Stimulated activated CD4-positive, alpha-beta T cell treated with anti-CD3 and anti-CD28 coated beads, Interleukin-12 subunit alpha, Interleukin-12 subunit beta, amount 100 ng/mL, for 24 hours (primary cell): ENCODE results near the gene FIS1.
"Not testable (repeated sequence)": the region's sequence is repeated elsewhere in the genome, so short reads cannot be mapped to it uniquely, and the experiment has no call there.

Source experiments
- DNase-seq, 2 experiments: peaks; one replicate each; pipeline ENCODE4 v3.0.0-alpha.2; 2020; ENCODE audit warnings: low read depth in 2 of 2

Gene FIS1

DNA sequence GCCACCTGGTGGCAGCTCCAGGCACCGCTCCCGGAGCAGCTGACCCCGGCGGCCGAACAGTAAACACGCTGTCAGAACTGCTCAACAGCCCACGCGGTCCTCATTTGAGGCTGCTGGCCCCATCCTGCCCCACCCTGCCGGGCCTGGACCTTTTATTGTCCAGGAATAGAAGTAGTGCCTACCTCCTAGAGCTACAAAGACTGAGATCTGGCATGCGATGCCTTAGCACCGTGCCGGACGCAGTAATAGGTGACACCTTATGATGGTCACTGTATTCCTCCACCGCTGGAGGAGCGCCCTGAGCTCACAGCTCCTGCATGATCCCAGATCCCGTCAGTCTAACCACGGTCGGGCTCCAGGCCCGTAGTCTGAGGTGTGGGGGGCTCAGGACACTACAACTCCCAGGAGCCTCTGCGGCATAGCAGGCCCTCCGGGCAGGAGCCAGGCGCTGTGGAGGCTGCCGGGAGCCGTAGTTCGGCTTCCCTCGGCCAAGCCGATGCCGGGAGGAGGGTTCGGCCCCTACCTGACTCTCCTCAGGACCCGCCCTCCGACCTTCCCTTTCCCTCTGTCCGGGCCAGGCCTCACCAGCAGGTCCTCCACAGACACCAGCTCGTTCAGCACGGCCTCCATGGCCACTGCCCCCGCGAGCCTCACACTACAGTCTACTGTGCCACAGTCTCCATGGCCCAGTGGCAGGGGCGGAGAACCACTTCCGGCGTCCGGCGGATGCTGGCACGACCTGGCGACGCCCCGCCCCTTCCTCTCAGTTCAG, at the start of gene FIS1:
TSS of gene FIS1 (minus strand) at position 707 of the 772 bp plus-strand sequence. CDS start at position 630, 77 bp downstream.
- DNase-seq, result peak; percentile 90 to 92

DNA sequence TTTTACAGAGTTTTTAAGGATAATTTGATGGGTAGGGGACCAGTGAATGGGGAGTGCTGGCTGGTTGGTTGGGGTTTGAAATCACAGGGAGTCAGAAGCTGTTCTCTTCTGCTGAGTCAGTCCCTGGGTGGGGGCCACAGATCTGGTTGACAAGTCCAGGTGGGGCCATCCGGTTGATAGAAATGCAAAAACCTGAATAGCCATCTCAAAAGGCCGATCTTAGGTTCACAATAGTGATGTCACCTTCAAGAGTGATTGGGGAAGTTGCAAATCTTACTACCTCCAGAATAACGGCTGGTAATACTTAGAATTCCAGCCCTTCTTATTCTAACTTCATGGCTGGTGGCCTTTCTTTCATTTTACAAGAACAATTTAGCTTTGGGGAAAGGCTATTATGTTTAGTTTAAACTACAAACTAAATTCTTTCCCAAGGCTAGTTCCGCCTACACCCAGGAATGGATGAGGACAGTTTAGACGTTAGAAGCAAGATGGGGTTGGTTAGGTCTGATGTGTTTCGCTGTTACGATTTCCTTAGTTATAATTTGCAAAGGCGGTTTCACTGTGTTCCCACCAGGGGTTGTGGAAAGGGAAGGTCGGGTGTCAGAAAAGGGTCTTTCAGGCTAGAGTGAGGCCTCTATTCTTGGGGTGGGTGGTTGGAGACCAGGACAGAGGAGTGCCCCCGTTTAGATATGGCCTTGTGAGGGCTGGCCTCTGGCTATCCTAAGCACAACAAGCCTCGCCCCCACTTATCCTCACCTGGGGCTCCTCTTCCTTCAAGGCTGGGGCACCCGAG, 49.4 kb upstream of the FIS1 start:
- no peak for DNase-seq

- DNase-seq, result not testable (repeated sequence)
Observed at GRCh38 chr7:101293069-101294021, 48.5 kb upstream of the FIS1 start.

DNA sequence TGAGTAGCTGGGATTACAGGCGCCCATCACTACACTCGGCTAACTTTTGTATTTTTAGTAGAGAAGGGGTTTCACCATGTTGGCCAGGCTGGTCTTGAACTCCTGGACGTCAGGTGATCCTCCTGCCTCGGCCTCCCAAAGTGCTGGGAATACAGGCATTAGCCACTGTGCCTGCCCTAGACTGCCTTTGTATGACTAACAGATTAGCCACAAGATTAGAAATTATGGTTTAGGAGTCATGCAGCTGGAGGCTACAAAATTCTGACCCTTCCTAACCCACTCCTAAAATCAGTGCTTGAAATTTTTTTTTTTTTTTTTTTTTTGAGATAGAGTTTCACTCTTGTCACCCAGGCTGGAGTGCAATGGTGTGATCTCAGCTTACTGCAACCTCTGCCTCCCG, 47.7 kb upstream of the FIS1 start:
- DNase-seq, result not testable (repeated sequence)

- DNase-seq, result peak; percentile 18 to 60
Observed at GRCh38 chr7:101290186-101291037, 45.5 kb upstream of the FIS1 start.

GRCh38 chr7:101289687-101290086, 44.8 kb upstream of the FIS1 start:
- not testable (repeated sequence) for DNase-seq

- DNase-seq, result no peak
Observed at GRCh38 chr7:101288439-101288838, 43.6 kb upstream of the FIS1 start.

DNA sequence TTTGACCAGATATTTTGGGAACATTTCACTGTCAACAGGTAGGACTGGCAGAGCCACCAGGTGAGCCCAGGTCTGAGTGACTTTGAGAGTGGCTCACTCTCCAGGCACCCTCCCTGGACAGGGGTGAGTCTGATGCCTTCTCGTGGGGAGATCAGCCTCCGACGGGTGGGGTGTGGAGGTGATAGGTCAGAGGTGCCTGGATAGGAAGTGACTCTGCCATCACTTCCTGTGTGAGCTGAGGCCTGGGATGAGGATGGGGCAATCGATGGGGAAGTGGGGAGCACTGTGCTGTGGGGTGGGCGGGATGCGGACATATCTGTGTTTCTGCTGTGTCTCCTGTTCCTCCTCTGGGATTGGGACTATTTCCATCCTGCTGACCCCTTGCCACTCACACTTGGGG, 42.2 kb upstream of the FIS1 start:
- DNase-seq, result no peak

DNA sequence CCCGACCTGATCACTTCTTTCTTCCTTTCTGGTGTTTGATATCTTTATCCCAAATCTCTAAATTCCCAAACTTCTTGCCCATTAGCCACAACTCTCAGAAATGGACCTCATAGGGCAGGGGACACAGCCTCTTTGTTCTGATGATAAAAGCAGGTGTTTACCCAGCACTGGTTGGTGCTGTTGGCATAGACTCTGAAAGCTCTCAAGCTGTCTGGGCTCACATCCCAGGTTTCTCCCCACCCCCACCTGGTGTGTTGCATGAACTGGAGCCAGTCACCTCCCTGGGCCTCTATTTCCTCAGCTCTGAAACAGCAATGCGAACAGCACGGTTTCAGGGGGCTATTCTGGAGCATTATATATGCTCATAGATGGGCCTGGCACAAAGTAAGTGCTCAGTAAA, 41.0 kb upstream of the FIS1 start:
- DNase-seq, result not testable (repeated sequence)

DNA sequence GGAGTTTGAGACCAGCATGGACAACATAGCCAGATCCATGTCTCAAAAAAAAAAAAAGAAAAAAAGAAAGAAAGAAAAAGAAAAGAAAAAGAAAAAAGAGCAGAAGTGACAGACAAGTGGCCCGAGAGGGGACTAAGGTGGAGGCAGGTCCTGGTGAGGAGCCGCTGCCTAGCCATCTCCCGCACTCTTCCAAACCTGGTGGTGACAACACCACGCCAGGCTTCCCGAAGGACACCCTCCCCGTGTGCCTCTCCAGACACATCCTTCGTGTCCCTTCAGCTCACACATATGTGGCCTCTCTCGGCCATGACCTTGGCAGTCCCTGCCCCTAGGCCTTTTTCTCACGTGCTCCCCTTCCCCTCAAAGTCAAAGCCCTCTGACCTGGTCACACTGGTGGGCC, 40.3 kb upstream of the FIS1 start:
- no peak for DNase-seq

DNA sequence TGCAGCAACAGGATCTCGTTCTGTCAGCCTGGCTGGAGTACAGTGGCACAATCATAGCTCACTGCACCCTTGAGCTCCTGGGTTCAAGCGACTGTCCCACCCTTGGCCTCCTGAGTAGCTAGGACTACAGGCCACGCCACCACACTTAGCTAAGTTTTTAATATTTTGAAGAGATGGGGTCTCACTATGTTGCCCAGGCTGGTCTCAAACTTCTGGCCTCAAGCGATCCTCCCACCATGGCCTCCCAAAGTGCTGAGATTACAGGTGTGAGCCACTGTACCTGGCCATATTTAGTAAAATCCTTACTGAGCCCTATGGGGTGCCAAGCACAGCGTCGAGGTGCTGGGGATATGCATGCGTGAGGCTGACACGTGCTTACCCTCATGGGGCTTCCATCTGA, 36.0 kb upstream of the FIS1 start:
- not testable (repeated sequence) for DNase-seq

DNA sequence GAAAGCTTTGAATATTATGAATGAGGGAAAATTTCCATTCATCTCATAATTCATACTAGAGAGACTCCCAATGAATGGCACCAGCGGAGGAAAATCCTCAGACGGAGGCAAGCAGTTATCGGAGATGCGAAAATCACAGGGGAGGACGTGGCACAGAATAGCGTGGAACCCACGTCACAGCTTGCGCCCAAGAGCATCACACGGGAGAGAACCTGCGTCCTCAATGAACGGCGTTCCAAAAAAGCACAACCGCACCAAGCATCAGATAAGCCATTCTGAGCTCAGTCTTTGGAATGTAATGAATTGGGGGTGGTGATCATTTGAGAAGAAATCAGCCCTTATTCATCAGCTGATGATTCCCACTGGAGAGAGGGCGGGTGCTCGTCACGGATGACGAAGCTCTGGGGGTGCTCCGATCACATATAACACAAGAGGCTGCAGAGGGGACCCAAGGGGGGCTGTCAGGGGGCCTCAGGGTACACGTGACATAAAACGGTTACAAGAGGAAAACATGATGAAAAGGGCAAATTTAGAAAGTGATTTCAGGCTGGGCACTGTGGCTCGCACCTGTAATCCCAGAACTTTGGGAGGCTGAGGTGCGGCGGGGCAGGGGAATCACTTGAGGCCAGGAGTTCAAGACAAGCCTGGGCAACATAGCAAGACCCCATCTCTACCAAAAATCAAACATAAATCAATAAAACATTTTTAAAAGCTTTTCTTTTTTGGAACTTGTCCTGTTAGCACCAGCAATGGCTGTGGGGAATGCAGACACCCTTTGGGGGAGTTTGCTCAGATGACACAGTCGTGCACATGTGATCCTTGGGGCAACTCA, 33.8 kb upstream of the FIS1 start:
- DNase-seq, result no peak

GRCh38 chr7:101277155-101277554, 32.3 kb upstream of the FIS1 start:
- DNase-seq, result no peak

- DNase-seq, result no peak
Observed at GRCh38 chr7:101273206-101273605, 28.3 kb upstream of the FIS1 start.

DNA sequence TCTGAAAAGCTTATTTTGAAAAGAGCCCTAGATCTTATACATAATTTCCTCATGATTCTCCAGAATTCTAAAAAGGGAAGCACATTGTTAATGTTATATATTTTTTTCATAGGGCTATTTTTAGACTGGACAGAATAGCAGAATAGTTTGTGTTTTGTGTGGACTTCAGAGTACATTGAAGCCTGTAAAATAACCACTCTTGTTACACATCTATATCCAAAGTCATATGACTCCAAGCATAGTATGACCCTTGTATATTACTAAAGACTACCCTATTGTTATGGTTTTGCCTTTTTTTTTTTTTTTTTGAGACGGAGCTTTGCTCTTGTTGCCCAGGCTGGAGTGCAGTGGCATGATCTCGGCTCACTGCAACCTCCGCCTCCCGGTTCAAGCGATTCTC, 26.1 kb upstream of the FIS1 start:
- DNase-seq, result no peak

- DNase-seq, result no peak
Observed at GRCh38 chr7:101269664-101270063, 24.8 kb upstream of the FIS1 start.

DNA sequence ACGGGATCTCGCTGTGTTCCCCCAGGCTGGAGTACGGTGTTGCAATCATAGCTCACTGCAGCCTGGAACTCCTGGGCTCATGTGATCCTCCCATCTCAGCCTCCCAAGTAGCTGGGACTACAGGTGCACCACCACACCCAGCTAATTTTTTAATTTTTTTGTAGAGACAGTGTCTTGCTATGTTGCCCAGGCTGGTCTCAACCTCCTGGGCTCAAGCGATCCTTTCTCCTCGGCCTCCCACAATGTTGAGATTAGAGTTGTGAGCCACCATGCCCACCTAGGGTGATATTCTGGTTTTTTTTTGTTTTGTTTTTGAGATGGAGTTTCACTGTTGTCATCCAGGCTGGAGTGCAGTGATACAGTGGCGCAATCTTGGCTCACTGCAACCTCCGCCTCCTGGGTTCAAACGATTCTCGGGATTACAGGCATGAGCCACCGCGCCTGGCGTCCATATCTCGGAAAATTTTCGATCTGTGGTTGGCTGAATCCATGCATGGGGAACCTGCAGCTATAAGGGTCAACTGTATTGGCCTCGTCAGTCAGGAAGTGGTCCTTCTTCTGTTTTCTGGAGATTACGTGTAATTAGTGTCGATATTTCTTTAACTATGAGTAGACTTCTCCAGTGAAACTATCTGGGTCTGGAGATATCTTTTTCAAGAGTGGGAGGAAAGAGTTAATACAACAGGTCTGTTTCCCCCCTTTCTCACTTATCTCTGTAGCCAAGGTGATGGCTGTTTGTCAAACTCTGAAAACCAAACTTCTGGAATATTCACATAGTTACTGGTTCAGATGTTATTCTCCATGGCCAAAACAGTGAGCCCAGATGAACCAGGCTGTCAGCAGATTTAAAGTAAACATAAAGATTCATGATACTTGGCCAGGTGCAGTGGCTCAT, 21.0 kb upstream of the FIS1 start:
- DNase-seq, result no peak

GRCh38 chr7:101264102-101264706, 19.3 kb upstream of the FIS1 start:
- not testable (repeated sequence) for DNase-seq
